Naive thymus-derived CD8-positive, alpha-beta T cell (primary cell): ENCODE results near the gene SARNP. TPM values are rescaled to one million over a fixed set of nuclear protein-coding genes. Genes with fewer than 3 reads are reported as not detected.

ENCODE experiments used
- ATAC-seq, 2 donors: fragments of 150-1000 bp; cut with Tn5 transposase in 1 of 2; sonication (Bioruptor Pico), chemical (Tn5 transposase) in 1 of 2; 1 replicate in 1 of 2; 2 replicates in 1 of 2; pipeline ENCODE4 v1.10.0; 2021; ENCODE audit warnings: mild to moderate bottlenecking in 2 of 2, moderate library complexity in 2 of 2
- POLR2A ChIA-PET: fragments of 350-600 bp; sonication (Branson Sonifier 250); formaldehyde crosslinking; loops from one replicate; lab custom pipeline; 2021; ENCODE audit warnings: antibody characterized with exemption; lab: Charles Lee
- DNase-seq, 10 donors: peaks; one replicate each; pipeline versions ENCODE4 v3.0.0 to v3.0.0-alpha.2; 2020 to 2022
- H3K27ac Mint-ChIP-seq, 10 donors: one replicate each; pipeline ENCODE4 v1.8.0; 2020 to 2022; ENCODE audit warnings: mild to moderate bottlenecking in 10 of 10, mixed read lengths in 10 of 10, moderate library complexity in 4 of 10, inconsistent platforms in 1 of 10
- H3K27me3 Mint-ChIP-seq, 5 donors: one replicate each; pipeline ENCODE4 v1.8.0; 2021 to 2022; ENCODE audit warnings: mixed read lengths in 5 of 5
- H3K36me3 Mint-ChIP-seq, 3 donors: one replicate each; pipeline ENCODE4 v1.8.0; 2020 to 2022; ENCODE audit warnings: mixed read lengths in 3 of 3, mild to moderate bottlenecking in 2 of 3, inconsistent platforms in 1 of 3
- H3K4me1 Mint-ChIP-seq, 4 donors: one replicate each; pipeline ENCODE4 v1.8.0; 2021 to 2022; ENCODE audit warnings: mixed read lengths in 4 of 4
- H3K4me3 Mint-ChIP-seq, 10 donors: one replicate each; pipeline ENCODE4 v1.8.0; 2020 to 2022; ENCODE audit warnings: mild to moderate bottlenecking in 10 of 10, mixed read lengths in 10 of 10, moderate library complexity in 6 of 10, inconsistent platforms in 1 of 10
- H3K9me3 Mint-ChIP-seq, 9 donors: one replicate each; pipeline ENCODE4 v1.8.0; 2020 to 2022; ENCODE audit warnings: mixed read lengths in 9 of 9, mild to moderate bottlenecking in 3 of 9, inconsistent platforms in 1 of 9, moderate library complexity in 1 of 9
- polyA plus RNA-seq, 3 donors: library from polyadenylated mRNA; unstranded; fragments of 300-500 nt; fragmentation: Illumina TruSeq; gene quantifications; one replicate each; pipeline ENCODE4 v1.2.3, GENCODE V29; 2021
- total RNA-seq, 8 experiments: library from RNA in 2 of 8; stranded (reverse) in 2 of 8; gene quantifications; one replicate each; pipeline ENCODE4 v1.2.3 and lab custom pipeline; 2021 to 2026

Gene SARNP
- total and polyA plus RNA-seq, 5 experiments from 2014 or later = 43.6 to 104 (median 93.6) TPM

GRCh38 chr12:55737581-55738122, 79.9 kb downstream of the SARNP start:
- Mint-ChIP-seq H3K4me3 (peak overlapping the region; percentile 82 to 95 (median 93)), H3K36me3 (no peaks in the 10 kb centered on the region)
- DNase-seq = no peak

GRCh38 chr12:55736780-55737580, 80.5 kb downstream of the SARNP start:
- Mint-ChIP-seq H3K27me3 (no peaks in the 10 kb centered on the region), H3K4me3 (peak overlapping the region; percentile 39 to 94 (median 92)), H3K4me1 (peaks cover 12 to 31% (median 20%) of the 10 kb centered on the region in 4 donors), H3K9me3 (no peaks in the 10 kb centered on the region), H3K27ac (peak overlapping the region; percentile 77 to 97 (median 92)), H3K36me3 (no peaks in the 10 kb centered on the region)
- ATAC-seq (peak; percentile 38 to 46), DNase-seq (peak in 9 of 10 donors; percentile 31 to 75 (median 49))
- POLR2A ChIA-PET = interaction anchor here (1.5 to 4.7 kb wide), 9 partner anchors 7 to 368 kb away, joined by 3 to 60 read pairs (median 11); partner anchors contain the start of genes BLOC1S1, CD63, DGKA and ORMDL2

More at GRCh38 chr12:55737581-55738122, 79.9 kb downstream of the SARNP start:
- peak in 1 of 2 donors; percentile 18 for ATAC-seq
- Mint-ChIP-seq H3K27me3 (no peaks in the 10 kb centered on the region), H3K27ac (peak overlapping the region; percentile 77 to 98 (median 95)), H3K9me3 (no peaks in the 10 kb centered on the region), H3K4me1 (peaks cover 15 to 31% (median 24%) of the 10 kb centered on the region in 4 donors)
- POLR2A ChIA-PET = interaction anchor here (0.6 to 4.7 kb wide), 19 partner anchors 8 to 798 kb away, joined by 3 to 60 read pairs (median 6); partner anchors contain the start of genes BLOC1S1, CD63, DGKA and ORMDL2

- peak overlapping the region in 1 of 10 donors; percentile 34 for H3K4me3 Mint-ChIP-seq
- POLR2A ChIA-PET = interaction anchor here (0.6 to 4.0 kb wide), 4 partner anchors 11 to 193 kb away, joined by 3 to 60 read pairs (median 14); partner anchors contain the start of genes DGKA and PYM1
- peaks cover 12 to 31% (median 22%) of the 10 kb centered on the region in 4 donors for H3K4me1 Mint-ChIP-seq
Measured at GRCh38 chr12:55736076-55736475, 81.4 kb downstream of the SARNP start.

GRCh38 chr12:55734595-55734994, 82.9 kb downstream of the SARNP start:
- Mint-ChIP-seq H3K9me3 (no peaks in the 10 kb centered on the region), H3K4me3 (no peak overlapping the region), H3K4me1 (peaks cover 24 to 46% (median 36%) of the 10 kb centered on the region in 4 donors), H3K27me3 (no peaks in the 10 kb centered on the region), H3K27ac (peak overlapping the region in 1 of 10 donors; percentile 55), H3K36me3 (no peaks in the 10 kb centered on the region)
- ATAC-seq = no peak
- POLR2A ChIA-PET = interaction anchor here (0.7 kb wide), 1 partner anchor 1393 kb away, joined by 4 read pairs; no protein-coding TSS in a partner anchor
- DNase-seq = no peak

More at GRCh38 chr12:55736076-55736475, 81.4 kb downstream of the SARNP start:
- H3K27ac Mint-ChIP-seq = peak overlapping the region in 4 of 10 donors; percentile 37 to 81 (median 60)
- H3K9me3 Mint-ChIP-seq = no peaks in the 10 kb centered on the region
- H3K27me3 Mint-ChIP-seq = no peaks in the 10 kb centered on the region
- H3K36me3 Mint-ChIP-seq = no peaks in the 10 kb centered on the region
- ATAC-seq = no peak
- no peak for DNase-seq

GRCh38 chr12:55733858-55734257, 83.7 kb downstream of the SARNP start:
- no peak overlapping the region for H3K4me3 Mint-ChIP-seq
- no peak for DNase-seq
- H3K36me3 Mint-ChIP-seq = no peaks in the 10 kb centered on the region
- ATAC-seq = no peak
- no peaks in the 10 kb centered on the region for H3K27me3 Mint-ChIP-seq
- no peak overlapping the region for H3K27ac Mint-ChIP-seq
- H3K4me1 Mint-ChIP-seq = peaks cover 24 to 51% (median 38%) of the 10 kb centered on the region in 4 donors
- no peaks in the 10 kb centered on the region for H3K9me3 Mint-ChIP-seq
- POLR2A ChIA-PET = interaction anchor here (0.7 to 1.1 kb wide), 2 partner anchors 10 to 1394 kb away, joined by 4 read pairs; no protein-coding TSS in a partner anchor

- ATAC-seq (no peak), DNase-seq (no peak)
- no peaks in the 10 kb centered on the region for H3K36me3 Mint-ChIP-seq
- no peaks in the 10 kb centered on the region for H3K9me3 Mint-ChIP-seq
- POLR2A ChIA-PET = interaction anchor here (1.1 to 1.3 kb wide), 2 partner anchors 9 to 11 kb away, joined by 3 to 4 read pairs; no protein-coding TSS in a partner anchor
- peaks cover 24 to 46% (median 35%) of the 10 kb centered on the region in 4 donors for H3K4me1 Mint-ChIP-seq
- H3K4me3 Mint-ChIP-seq = no peak overlapping the region
- peak overlapping the region in 2 of 10 donors; percentile 6 for H3K27ac Mint-ChIP-seq
- H3K27me3 Mint-ChIP-seq = no peaks in the 10 kb centered on the region
Measured at GRCh38 chr12:55733021-55733555, 84.4 kb downstream of the SARNP start.

- DNase-seq (no peak), ATAC-seq (no peak)
- no peak overlapping the region for H3K4me3 Mint-ChIP-seq
- POLR2A ChIA-PET = interaction anchor here (1.3 kb wide), 1 partner anchor 10 kb away, joined by 3 read pairs; no protein-coding TSS in a partner anchor
- H3K36me3 Mint-ChIP-seq = no peaks in the 10 kb centered on the region
- H3K9me3 Mint-ChIP-seq = no peaks in the 10 kb centered on the region
- no peaks in the 10 kb centered on the region for H3K27me3 Mint-ChIP-seq
- peak overlapping the region in 8 of 10 donors; percentile 6 to 83 (median 66) for H3K27ac Mint-ChIP-seq
- H3K4me1 Mint-ChIP-seq = peaks cover 23 to 46% (median 32%) of the 10 kb centered on the region in 4 donors
Measured at GRCh38 chr12:55732288-55732687, 85.2 kb downstream of the SARNP start.

- Mint-ChIP-seq H3K36me3 (peaks cover 0 to 9% (median 0%) of the 10 kb centered on the region in 3 donors), H3K4me3 (peak overlapping the region; percentile 76 to 95 (median 90)), H3K4me1 (peaks cover 26 to 52% (median 39%) of the 10 kb centered on the region in 4 donors), H3K27ac (peak overlapping the region; percentile 85 to 97 (median 94)), H3K9me3 (no peaks in the 10 kb centered on the region), H3K27me3 (no peaks in the 10 kb centered on the region)
- DNase-seq (peak in 5 of 10 donors; percentile 31 to 71 (median 44)), ATAC-seq (peak; percentile 54 to 64)
- POLR2A ChIA-PET = interaction anchor here (0.5 to 2.7 kb wide), 18 partner anchors 9 to 395 kb away, joined by 3 to 32 read pairs (median 4); partner anchors contain the start of genes BLOC1S1, DGKA, DNAJC14 and GDF11
Measured at GRCh38 chr12:55729819-55730818, 87.4 kb downstream of the SARNP start.

- H3K9me3 Mint-ChIP-seq = no peaks in the 10 kb centered on the region
- ATAC-seq = peak; percentile 59 to 69
- peaks cover 0 to 13% (median 0%) of the 10 kb centered on the region in 3 donors for H3K36me3 Mint-ChIP-seq
- peak within 1 kb of the TSS; percentile 76 to 95 (median 90) for H3K4me3 Mint-ChIP-seq
- POLR2A ChIA-PET = interaction anchor here (0.6 to 2.7 kb wide), 18 partner anchors 8 to 388 kb away, joined by 3 to 32 read pairs (median 4); partner anchors contain the start of genes BLOC1S1, DGKA, DNAJC14 and GDF11
- no peaks in the 10 kb centered on the region for H3K27me3 Mint-ChIP-seq
- DNase-seq = peak in 9 of 10 donors; percentile 17 to 76 (median 42)
- H3K4me1 Mint-ChIP-seq = peaks cover 30 to 59% (median 46%) of the 10 kb centered on the region in 4 donors
- peak within 1 kb of the TSS; percentile 91 to 97 (median 94) for H3K27ac Mint-ChIP-seq
Measured at GRCh38 chr12:55728939-55729818, 88.3 kb downstream of the SARNP start, which contains the start of gene CD63. TSS of gene CD63 (minus strand) at chr12:55729009. CDS start at chr12:55728341, 668 bp downstream.
